ENCODE measurements around the gene IL5RA.

IL5RA gene
- 0.48 to 1.3 reads per million in 2 experiments for total RNA-seq

DNA sequence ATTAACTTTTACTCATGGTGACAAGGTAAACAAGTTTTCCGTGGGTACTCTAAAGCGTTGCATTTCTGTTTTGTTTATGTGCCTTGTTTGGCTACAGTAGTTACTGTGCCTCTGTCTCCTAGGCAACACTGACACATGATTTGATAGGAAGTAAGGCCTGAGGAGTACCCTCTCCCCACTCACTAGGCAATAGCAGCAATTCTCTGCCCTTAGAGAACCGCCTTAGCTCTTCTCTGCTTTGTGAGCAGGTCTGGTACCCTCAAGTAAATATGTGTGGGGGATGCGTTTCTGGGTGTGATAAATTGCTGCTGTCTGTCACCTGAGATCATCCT is at the start of gene IL5RA:
TSS of gene IL5RA (minus strand) at position 76 of the 332 bp plus-strand sequence. CDS start 5,390 bp downstream, outside the sequence.
- DNase-seq (ENCODE audit: low read depth), result no peak

DNA sequence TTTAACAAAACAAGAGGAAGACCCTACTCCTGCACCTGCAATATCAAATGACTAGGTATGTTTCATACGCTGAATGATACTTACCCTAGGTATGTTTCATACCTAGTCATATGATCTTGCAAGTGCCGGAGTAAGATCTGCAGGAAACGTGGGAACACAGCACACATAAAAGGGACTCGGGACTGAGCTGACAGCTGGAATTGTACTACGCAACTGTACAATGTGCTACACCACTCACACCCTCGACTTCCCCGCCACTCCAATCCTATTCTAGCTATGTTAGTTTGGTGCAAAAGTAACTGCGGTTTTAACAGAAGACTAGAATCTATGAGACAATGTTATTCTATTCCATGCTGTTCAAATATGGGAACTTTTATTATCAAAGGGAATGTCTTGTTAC is 47.3 kb upstream of the IL5RA start:
- DNase-seq (ENCODE audit: low read depth), result no peak

GRCh38 chr3:3154879-3155610 is 44.9 kb upstream of the IL5RA start:
- no peak for DNase-seq (ENCODE audit: low read depth)

DNA sequence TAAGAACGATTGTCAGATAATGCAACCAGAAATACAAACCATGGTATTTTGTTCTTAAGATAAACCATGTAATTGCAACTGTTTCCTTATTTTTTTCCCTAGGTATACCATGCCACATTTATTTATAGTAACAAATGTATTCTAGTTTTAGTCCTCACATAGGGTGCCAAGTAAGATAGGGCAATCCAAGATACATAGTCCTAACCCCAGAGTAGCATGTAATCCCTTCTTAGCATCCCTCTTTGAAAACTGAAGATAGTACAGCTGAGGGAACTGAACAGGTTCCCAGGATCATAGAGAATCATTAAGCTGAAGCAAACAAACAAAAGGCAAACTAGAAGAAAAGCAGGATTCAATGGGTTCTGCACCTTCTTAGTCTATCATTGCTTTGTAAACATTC is 41.3 kb upstream of the IL5RA start:
- DNase-seq (ENCODE audit: low read depth), result no peak

GRCh38 chr3:3149560-3149959 is 39.4 kb upstream of the IL5RA start:
- DNase-seq (ENCODE audit: low read depth), result no peak

DNA sequence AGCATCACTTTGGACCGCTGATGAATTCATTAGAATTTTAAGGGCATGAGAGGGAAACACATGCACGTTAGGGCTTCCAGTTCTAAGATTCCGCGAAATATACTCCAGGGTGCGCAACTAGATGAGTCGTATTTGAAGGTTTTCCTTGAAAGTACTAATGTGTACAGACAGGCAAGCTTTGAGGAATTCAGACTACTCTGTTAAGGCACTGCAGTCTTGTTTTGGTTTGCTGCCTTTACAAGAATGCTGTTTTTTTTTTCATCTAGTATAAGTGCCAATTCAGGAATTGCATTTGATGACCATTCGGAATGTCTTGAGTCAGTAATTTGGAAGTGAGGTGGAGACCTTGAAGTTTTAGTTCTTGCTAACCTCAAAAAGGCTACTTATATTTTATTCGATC is 35.7 kb upstream of the IL5RA start:
- no peak for DNase-seq (ENCODE audit: low read depth)

DNA sequence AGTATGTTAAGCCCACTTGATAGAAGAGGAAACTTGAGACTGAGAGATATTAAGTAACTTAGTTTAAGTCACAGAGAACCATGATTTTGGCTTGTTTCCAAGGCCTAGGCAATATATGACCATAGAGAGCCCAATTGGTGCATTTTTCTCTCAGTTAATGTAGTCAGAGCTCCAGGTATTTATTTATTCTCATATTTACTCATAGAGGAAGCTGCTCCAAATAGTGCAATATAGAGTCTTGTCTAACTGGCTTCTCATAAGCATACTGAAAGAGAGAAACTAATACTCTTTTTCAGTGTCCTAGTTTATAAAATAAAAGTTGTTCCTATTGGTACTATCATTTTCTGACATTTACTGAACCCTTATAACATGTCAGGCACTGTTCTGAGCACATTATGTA is 31.8 kb upstream of the IL5RA start:
- DNase-seq (ENCODE audit: low read depth), result no peak

DNA sequence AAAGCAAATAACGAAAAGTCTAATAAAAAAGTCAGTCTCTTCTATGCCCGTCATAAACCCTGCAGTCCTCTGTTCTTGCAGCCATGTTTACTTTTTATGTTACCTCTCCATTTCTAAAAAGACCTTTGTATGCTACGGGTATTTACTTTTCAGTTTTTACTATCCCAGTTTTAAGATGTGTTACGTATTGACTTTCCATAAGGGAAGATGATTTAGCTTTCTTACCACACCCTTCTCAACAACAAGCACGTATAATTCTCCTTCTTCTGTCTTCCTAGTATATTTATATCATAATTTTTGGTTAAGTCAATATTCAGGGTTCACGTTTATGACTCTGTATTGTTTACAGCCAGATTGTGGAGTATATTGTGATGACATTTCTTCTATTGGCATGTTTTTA is 27.4 kb upstream of the IL5RA start:
- DNase-seq (ENCODE audit: low read depth), result no peak

DNA sequence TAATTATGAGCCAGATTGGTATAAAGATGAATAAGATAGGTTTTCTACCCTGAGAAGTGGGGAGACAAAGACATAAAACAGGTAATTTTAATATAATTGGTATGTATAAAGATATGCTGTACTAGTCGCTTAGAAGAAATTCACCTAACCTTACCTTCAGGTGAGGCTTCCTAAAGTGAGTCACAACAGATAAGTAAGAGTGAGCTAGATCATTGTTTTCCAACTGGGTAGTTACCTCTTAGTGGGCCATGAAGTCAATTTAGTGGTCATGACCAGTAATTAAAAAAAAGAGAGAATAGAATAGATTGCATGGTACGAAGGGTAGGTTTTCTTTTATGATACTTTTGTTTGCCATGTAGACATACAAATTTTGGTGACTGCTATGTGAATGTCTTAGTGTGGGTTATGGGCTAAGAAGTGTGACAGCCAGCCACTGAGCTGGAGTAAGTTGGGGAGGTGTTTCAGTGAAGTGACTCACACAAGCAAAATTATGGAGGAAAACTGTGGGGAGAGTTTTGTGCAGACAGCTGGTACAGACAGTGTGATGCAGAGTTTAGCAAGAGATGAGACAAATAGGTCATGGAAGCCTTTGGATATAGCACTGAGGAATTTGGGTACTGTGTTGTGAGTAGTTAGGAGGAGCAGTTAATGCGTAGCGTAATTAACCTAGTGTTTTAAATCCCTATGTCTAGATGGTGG is 24.7 kb upstream of the IL5RA start:
- no peak for DNase-seq (ENCODE audit: low read depth)

GRCh38 chr3:3133500-3133899 is 23.3 kb upstream of the IL5RA start:
- DNase-seq (ENCODE audit: low read depth), result no peak

GRCh38 chr3:3129579-3129978 is 19.4 kb upstream of the IL5RA start:
- no peak for DNase-seq (ENCODE audit: low read depth)

GRCh38 chr3:3127432-3128010 is 17.3 kb upstream of the IL5RA start:
- DNase-seq (ENCODE audit: low read depth), result peak; percentile 9

DNA sequence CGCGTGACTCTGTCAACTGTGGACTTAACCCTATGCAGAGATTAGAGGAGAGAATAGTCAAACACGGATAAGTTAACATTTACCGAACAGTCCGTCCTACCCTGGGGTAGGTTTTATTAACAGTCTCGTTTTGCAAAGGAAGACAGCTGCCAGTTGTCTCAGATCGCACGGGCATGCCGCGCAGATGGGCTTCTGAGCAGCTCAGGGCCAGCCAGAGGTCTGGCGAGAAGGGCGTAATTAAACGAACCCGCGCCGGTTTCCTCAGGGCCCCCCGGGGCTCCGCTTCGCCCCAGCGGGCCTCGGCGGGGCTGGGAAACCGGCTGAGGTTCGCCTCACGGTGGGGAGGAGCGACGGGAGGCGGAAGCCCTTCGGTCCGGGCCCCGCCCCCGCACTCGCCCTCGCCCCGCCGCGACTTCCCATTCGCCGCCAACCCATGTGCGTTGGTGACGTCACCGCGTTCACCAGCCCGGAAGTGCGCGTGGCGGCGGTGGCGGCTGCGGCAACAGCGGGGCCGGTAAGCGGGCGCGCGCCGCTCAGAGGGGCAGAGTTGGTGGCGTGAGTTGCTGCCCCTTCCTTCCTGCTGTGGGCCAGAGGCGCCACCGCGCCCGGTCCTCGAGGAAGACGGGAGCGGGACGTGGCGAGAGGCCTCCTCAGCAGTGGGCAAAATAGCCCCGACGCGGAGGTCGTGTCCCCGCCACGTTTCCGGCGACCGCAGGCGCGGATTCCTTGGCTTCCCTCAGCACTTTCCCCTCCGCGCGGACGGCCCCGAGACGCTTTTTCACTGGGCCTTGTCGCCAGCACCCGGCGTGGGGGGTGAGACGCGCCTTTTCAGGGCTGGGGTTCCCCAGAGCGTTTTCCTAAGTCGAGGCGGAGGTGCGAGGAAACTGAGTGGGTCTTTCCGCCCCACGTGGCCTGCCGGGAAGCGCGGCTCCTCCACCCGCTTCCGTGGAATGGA is 16.6 kb upstream of the IL5RA start, which contains the start of gene TRNT1:
TSS of gene TRNT1 (plus strand) at position 464 of the 955 bp plus-strand sequence. CDS start 2,101 bp downstream, outside the sequence.
- peak; percentile 93 for DNase-seq (ENCODE audit: low read depth)

- DNase-seq (ENCODE audit: low read depth), result no peak
Observed at GRCh38 chr3:3125977-3126376, 15.8 kb upstream of the IL5RA start.

DNA sequence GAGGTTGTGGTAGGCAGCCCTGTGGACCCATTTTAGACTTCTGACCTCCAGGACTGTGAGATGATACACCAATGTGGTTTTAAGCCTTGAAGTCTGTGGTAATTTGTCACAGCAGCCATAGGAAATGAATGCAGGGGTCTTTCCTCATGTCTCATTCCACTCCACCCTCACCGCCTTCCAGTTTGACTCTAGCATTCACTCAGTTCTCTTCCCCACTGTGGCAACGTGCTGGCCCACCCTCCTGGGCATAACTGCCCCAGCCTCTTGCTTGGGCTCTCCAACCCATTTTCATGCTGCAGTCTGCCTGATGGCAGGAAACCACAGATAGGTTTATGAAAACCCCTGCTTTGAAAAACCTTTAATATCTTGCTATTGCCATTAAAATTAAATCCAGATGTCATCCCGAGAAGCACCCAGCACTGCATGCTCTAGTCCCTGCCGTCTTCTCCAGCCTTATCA is 9.2 kb upstream of the IL5RA start:
- DNase-seq (ENCODE audit: low read depth), result no peak

GRCh38 chr3:3117651-3118050 is 7.5 kb upstream of the IL5RA start:
- no peak for DNase-seq (ENCODE audit: low read depth)

DNA sequence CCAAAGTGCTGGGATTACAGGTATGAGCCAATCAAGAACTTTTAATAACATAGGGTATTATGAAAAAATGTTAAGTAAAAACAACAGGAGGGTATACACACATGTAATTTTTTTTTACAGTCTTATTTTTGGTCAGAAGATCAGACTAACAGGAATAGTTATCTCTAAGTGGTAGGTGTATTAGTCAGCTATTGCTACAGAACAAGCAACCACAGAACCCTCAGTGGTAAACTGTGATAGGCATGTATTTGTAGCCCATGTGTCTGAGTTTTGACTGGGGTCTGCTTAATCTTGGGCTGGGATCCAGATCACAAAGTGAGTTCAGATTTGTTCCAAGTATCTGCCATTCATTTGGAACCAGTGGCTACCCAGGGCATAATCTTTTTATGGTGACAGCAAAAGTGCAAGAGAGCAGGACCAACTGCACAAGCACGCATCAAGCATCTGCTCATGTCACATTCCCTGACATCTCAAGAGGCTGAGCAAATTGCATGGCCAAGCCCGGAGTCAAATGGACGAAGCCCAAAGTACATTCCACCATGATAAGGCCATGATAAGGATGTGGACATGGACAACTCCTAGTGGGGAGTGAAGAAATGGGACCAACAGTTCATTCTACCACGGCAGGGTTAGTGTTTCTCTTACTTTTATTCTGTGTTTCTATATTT is 3.0 kb upstream of the IL5RA start:
- no peak for DNase-seq (ENCODE audit: low read depth)

DNA sequence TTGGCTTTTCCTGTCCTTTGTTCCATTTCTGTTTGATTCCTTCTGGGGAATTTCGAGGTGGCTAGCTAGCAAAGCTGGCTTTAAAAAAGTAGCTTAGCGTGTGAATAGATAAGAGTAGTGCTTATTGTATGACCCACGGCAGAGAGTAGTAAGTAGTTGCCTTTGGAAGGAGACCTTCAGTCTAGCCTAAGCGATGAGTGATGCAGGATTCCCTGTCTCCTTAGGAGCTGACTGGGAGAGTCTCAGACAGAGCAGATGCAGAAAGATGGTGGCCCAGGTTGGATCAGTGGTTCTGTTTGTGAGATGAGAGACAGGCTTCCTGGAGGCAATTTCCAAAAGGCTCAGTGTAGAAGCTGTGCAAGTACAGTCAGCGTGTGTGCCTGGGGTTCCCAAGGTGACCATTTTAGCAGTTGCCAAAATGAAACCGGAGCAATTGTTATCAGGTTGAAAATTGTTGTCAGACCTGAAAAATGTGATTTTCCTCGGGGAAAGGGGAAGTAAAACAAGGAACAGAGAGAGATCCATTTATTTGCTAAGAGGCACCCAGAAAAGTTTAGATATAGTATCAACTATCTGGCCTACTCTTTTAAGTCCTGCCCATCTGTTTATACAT is 681 bp upstream of the IL5RA start:
- DNase-seq (ENCODE audit: low read depth), result no peak

- no peak for DNase-seq (ENCODE audit: low read depth)
Observed at GRCh38 chr3:3109407-3110298, 521 bp downstream of the IL5RA start.

GRCh38 chr3:3107858-3108257 is 2.3 kb downstream of the IL5RA start:
- no peak for DNase-seq (ENCODE audit: low read depth)

All from T follicular helper cell (primary cell).